Left ventricle myocardium superior (tissue), 1 donor: Measurements from ENCODE around the gene PPP2R2C. TPM values are rescaled to one million over a fixed set of nuclear protein-coding genes. Genes with fewer than 3 reads are reported as not detected.

Experiments
- ATAC-seq: fragments of 200-7000 bp; cut with Tn5 transposase; one replicate; pipeline ENCODE4 v1.9.1; 2020; ENCODE audit warnings: mild to moderate bottlenecking, moderate library complexity
- DNase-seq: peaks from one replicate; pipeline ENCODE4 v3.0.0-alpha.2; 2020
- intact Hi-C: fragments of 100-400 bp; cut with micrococcal nuclease; formaldehyde crosslinking; loops from one replicate; pipeline ENCODE4 v1.11.0; 2022
- total RNA-seq: library from RNA; stranded (reverse); fragmentation: NEBNext Ultra II Directional; extraction: Animal tissue kit (Norgen Biotek cat#: 25700); gene quantifications from one replicate; pipeline ENCODE4 v1.2.1, GENCODE V29; 2021
- donor health status: DM: no; HTN: yes; CAD: no; lungs with severe emphysema.

PPP2R2C gene
- total RNA-seq, 1 donor from 2014 or later, result 8.6 TPM

DNA sequence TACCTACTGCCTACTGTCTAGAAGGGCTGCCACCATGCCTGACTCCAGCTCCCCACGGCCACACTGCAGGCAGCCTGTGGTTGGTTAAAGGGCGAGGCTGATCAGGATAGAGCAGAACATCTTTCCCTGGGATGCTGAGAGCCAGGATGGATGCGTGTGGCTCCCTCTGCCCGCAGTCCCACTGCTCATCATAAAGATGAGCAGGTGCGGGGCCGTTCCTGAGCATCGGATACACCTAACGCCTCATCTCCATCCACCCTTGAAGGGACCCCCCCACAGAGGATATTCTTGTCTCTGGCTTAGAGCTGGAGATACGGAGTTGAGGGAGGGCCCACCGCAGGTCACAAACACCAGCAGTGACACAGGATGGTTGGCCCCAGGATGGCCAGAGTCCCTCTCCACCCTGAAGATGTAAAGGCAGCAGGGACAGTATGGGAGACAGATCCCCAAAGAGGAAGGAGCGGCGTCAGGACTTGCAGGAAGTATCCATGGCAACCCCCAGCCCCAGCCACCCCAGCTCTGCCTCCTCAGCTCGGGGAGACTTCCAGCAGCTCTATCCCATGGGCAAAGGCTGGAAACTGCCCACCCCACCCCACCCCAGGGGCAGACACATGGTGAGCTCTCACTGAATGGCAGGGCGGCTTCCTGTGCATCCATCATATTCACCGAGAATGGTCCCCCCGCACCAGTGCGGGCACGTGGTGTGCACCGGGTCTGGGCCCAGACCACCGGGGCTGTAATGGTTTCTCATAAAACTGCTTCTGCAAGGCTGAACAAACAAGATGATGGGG, 19.3 kb downstream of the PPP2R2C start:
- no peak for ATAC-seq
- intact Hi-C loops, result no loop called here
- DNase-seq, result no peak

DNA sequence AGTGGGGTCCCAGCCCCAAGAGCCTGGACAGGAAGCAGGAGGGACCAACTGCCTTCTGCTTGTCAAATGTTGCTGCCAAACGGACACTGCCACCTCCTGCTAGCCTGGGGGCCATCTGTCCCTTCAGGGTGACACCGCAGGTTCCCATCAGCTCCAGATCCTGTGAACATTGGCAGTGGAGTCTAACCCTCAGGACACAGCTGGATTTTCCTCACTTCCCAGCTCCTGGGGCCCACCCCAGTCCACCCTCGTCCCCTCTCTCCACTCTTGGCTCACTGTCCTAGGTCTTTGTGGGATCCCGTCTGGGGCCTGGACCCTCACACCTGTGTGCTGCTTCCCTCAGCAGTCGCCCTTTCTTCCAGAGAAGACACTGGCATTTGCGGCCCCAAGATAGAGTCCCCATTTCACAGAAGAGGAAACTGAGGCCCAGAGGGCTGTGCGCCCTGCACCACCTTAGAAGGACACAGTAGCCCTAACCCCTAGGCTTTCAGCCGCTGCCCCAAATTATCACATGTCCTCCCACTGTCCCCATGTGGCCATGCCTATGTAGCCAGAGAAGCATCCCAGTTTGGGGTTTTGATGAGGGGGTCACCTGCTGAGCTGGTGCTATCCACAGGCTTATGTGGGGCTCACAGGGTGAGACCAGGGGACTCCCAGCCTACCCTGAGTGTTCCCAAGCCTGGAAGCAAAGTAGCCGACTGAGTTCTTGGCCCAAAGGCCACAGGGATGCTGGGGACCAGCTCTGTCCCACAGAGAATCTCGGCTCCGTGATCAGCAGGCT, 20.1 kb downstream of the PPP2R2C start:
- no peak for DNase-seq
- intact Hi-C loops, result no loop called here
- ATAC-seq, result no peak

DNA sequence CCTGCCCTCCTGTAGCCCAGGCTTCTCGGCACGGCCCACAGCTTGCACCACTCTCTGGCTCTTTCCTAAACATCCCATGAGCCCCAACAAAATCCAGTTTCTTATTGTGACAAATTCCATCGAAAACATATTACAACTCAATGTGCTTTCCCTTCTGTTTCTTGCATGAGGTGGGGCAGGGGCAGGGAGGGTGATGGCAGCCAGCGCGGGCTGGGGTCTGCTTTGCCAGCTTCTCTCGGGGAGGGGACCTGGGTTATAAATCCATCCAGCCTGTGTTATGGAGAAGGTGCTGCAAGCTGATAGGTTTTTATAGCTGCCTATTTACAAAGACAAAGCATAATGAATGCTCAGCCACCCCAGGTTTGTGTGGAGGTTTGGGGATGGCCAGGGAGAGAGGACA, 21.1 kb downstream of the PPP2R2C start:
- ATAC-seq (no peak), DNase-seq (no peak)
- intact Hi-C loops, result no loop called here

GRCh38 chr4:6450709-6451108, 21.7 kb downstream of the PPP2R2C start:
- intact Hi-C loops, result no loop called here
- DNase-seq (no peak), ATAC-seq (no peak)

GRCh38 chr4:6449746-6450369, 22.6 kb downstream of the PPP2R2C start:
- DNase-seq, result no peak
- intact Hi-C loops, result no loop called here
- peak; percentile 30 for ATAC-seq

DNA sequence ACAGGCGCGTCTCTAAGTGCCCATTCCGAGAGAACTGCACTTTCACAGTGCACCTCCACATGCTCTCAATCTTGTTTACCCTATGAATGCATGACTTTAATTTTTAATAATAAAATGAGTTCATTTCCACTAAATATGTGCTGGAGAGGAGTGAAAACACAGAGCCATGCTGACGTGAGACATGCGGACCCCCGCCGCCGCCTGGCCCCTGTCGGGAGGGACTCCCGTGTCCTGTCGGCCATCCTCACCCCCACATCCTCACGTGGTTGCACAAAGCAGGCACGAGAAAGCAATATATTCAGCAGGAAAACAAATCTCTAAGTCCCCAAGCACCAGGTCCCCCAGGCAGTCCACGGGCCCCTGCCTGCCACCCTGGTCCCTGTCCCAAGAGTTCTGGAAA, 23.1 kb downstream of the PPP2R2C start:
- ATAC-seq, result no peak
- DNase-seq, result no peak
- intact Hi-C loops, result no loop called here

- intact Hi-C loops, result no loop called here
- ATAC-seq (no peak), DNase-seq (no peak)
Measured at GRCh38 chr4:6448476-6449170, 23.8 kb downstream of the PPP2R2C start.

GRCh38 chr4:6447672-6448171, 24.7 kb downstream of the PPP2R2C start:
- ATAC-seq, result no peak
- DNase-seq, result no peak
- intact Hi-C loops, result no loop called here

DNA sequence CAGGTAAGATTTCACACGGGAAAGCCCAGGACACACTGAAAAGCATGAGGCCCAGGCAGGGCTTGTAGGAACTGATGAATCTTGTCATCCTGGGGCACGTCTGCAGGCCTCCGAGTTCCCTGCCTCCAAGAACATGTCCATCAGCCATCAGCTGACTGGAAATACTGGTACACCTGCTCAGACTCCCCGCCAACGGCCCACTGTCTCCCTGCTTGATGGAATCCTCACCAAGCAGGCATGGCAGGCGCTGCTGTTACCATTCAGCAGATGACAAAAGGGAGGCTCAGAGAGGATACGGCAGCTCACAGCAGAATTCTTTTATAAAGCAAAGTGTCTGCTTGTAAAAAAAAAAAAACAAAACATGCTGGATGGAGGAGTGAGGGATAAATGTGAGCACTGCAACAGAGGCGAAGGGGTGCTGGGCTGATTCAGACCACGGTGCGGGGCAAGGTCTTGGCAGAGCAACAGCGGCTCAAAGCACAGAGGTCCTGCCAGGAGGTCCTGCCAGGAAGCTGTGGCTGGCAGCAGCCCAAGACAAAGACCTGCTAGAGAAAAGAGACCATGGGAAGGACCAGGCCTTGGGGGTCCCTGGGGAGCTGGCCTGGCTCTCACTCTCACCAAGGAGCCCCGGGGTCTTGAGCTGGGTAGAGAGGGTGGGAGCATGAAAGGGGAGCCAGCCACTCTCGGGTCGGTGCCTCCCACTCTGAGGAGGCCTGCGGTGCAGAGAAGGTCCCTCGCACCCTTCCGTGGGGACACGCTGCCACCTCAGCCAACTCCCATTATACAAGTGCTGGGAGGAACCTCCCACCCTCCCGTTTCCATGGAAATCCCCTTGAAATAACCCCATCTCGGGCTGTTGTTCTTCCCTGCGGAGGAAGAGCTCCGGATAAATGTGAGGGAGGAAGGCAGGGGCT, 25.6 kb downstream of the PPP2R2C start:
- intact Hi-C loops, result no loop called here
- ATAC-seq (peak; percentile 85), DNase-seq (peak; percentile 71)

DNA sequence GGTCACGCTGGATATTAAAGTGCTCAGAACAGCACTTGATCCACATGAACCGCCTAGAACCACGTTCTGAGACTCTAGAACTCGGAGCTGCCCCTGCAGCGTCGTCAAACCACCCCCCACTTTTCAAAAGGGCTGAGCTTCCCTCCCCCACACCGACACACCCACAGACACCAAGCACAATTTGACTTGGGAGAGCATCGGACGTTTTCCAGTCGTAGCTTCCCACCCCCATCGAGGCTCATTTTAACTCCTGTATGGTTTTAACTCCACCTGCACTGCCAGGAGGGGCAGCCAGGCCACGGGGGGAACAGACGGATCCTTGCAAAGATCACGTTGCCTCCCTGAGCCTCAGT, 26.3 kb downstream of the PPP2R2C start:
- DNase-seq (no peak), ATAC-seq (no peak)
- intact Hi-C loops, result no loop called here

- ATAC-seq (no peak), DNase-seq (no peak)
- intact Hi-C loops, result no loop called here
Measured at GRCh38 chr4:6445403-6446129, 26.8 kb downstream of the PPP2R2C start.

GRCh38 chr4:6444582-6444981, 27.8 kb downstream of the PPP2R2C start:
- DNase-seq (no peak), ATAC-seq (no peak)
- intact Hi-C loops, result no loop called here

DNA sequence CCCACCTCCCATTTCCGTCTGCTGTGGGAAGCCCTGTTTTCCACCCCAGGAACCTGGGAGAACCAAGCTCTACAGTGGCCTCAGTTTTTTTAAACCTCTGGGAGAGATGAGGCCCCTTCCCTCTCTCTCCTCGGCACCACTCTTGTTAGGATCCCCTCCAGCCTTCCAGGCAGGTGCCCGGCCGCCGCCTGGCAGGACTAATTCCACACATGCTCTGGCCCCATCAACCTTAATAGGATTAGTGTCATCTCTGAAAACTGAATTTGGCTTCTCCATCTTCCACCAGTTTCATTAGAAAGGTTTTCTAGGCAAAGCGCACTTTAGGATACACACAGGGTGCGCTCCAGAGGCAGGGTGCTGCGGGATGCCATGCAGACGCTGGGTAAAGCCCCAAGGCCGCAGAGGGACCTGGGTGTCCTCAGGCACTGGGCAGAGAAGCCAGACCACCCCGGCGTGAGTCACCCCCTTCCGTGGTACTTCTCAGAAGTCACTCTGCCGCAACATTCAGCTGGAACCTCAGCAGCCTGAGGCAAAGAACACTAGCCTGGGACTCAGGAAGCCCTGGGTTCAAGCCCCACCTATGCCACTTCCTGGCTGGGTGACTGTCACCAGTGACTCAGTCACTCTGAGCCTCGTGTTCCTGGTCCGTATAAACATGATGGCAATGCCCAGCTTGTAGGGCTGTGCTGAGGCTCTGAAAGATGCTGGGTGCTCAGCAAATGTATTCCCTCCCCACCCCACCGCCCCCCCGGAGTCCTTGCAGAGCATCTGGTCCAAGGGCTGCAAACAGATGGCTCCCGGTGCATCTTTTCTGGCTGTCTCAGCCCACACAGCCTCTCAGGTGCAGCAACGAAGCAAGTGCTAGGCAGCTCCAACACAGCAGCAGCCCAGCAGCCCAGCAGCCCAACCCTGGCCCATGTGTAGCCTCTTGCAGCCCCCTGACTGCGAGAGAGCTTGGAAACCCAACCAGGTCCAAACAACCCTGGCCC, 29.1 kb downstream of the PPP2R2C start:
- intact Hi-C loops, result no loop called here

GRCh38 chr4:6442555-6442954, 29.9 kb downstream of the PPP2R2C start:
- no peak for DNase-seq
- no peak for ATAC-seq
- intact Hi-C loops, result no loop called here

More for the DNA sequence above, 29.1 kb downstream of the PPP2R2C start:
- ATAC-seq, result no peak
- no peak for DNase-seq

DNA sequence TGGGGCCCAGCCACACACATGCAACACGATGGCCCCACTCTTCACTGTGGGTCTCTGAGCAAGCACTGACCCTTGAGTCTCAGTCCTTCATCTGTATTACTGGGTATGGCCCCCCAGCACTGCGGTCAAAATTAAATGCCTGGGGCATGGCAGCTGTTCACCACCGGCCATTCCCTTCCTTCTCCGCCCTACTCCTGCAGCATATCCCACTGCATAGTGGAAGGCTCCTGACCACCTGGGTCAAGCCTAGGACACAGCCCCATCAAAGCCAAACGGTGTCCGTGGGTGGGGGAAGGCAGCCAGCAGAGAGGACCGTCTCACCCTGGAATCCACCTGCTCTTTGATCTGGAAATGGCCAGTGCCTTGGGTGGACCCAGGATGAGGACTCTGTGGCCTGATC, 30.7 kb downstream of the PPP2R2C start:
- DNase-seq (no peak), ATAC-seq (no peak)
- intact Hi-C loops, result no loop called here

DNA sequence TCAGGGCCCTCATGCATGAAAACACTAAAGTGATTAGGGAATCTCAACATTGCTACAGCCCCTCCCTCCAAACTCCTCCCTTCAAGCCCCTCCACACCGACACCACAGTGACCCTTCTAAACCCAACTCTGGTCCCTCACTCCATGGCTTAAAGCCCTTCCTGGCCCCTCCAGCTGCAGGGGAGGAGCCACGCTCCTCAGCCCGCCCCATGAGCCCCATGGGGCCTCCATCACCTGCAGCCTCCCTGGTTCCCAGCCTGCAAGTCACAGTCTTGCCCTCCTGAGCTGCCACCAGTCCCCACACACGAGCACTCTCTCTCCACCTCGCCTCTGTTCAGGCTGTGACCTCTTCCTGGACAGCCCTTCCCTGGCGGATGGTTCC, 31.2 kb downstream of the PPP2R2C start:
- ATAC-seq (no peak), DNase-seq (no peak)
- intact Hi-C loops, result no loop called here
